CD14-positive monocyte (primary cell): ENCODE measurements around the gene OR5L1. TPM values are rescaled to one million over a fixed set of nuclear protein-coding genes. Genes with fewer than 3 reads are reported as not detected.

Source experiments
- DNase-seq, 3 donors: peaks; one replicate each; pipeline ENCODE4 v3.0.0-alpha.2; 2011 to 2022
- H2AFZ ChIP-seq: 2 replicates; pipeline ENCODE4 v1.6.0; 2012; ENCODE audit warnings: mild to moderate bottlenecking, low read depth, low read length, inconsistent platforms; ENCODE audit not compliant: insufficient read depth, poor library complexity, severe bottlenecking
- H3K27ac ChIP-seq, 2 donors: 1 replicate in 1 of 2; 2 replicates in 1 of 2; pipeline ENCODE4 v1.5.1; 2012 to 2013; ENCODE audit warnings: low read length in 2 of 2, control low read depth in 1 of 2, inconsistent platforms in 1 of 2, low read depth in 1 of 2, mild to moderate bottlenecking in 1 of 2
- H3K27me3 ChIP-seq, 2 donors: one replicate each; pipeline versions ENCODE4 v1.6.0 to v1.6.1; 2011 to 2013; ENCODE audit warnings: low read length in 2 of 2; ENCODE audit not compliant: control insufficient read depth in 2 of 2, insufficient read depth in 2 of 2
- H3K36me3 ChIP-seq, 2 donors: replicated peaks in 1 of 2; 1 replicate in 1 of 2; 2 replicates in 1 of 2; pipeline versions ENCODE4 v1.5.1 to v1.6.1; 2012 to 2013; ENCODE audit warnings: low read length in 2 of 2, control low read depth in 1 of 2, inconsistent platforms in 1 of 2, mild to moderate bottlenecking in 1 of 2; ENCODE audit not compliant: insufficient read depth in 2 of 2, control insufficient read depth in 1 of 2
- H3K4me1 ChIP-seq, 2 donors: 1 replicate in 1 of 2; 2 replicates in 1 of 2; pipeline versions ENCODE4 v1.5.1 to v1.6.1; 2012 to 2013; ENCODE audit warnings: low read length in 2 of 2, control low read depth in 1 of 2, inconsistent platforms in 1 of 2, mild to moderate bottlenecking in 1 of 2, moderate library complexity in 1 of 2; ENCODE audit not compliant: insufficient read depth in 2 of 2, control insufficient read depth in 1 of 2
- H3K4me2 ChIP-seq: replicated peaks from 2 replicates; pipeline ENCODE3; 2012; ENCODE audit warnings: low read length, moderate library complexity, mild to moderate bottlenecking; ENCODE audit not compliant: poor library complexity, severe bottlenecking; ENCODE audit errors: extremely low read depth
- H3K4me3 ChIP-seq, 3 experiments: fragments of 200-600 bp in 1 of 3; sonication (generic) in 1 of 3; replicated peaks in 1 of 3; 1 replicate in 2 of 3; 2 replicates in 1 of 3; pipeline ENCODE4 v1.5.1; 2011 to 2013; ENCODE audit warnings: low read length in 3 of 3, mild to moderate bottlenecking in 3 of 3, control low read depth in 2 of 3, low read depth in 2 of 3, inconsistent platforms in 1 of 3, moderate library complexity in 1 of 3
- H3K79me2 ChIP-seq: 2 replicates; pipeline ENCODE4 v1.6.0; 2012; ENCODE audit warnings: mild to moderate bottlenecking, control low read depth, inconsistent platforms, low read length, moderate library complexity; ENCODE audit not compliant: insufficient read depth
- H3K9ac ChIP-seq: 2 replicates; pipeline ENCODE4 v1.6.0; 2017; ENCODE audit warnings: low read length, mild to moderate bottlenecking; ENCODE audit not compliant: insufficient read depth, poor library complexity, severe bottlenecking
- H3K9me3 ChIP-seq, 2 donors: replicated peaks in 1 of 2; 1 replicate in 1 of 2; 2 replicates in 1 of 2; pipeline versions ENCODE4 v1.5.1 to v1.6.1; 2012 to 2013; ENCODE audit warnings: low read length in 2 of 2, control low read depth in 1 of 2; ENCODE audit not compliant: control insufficient read depth in 1 of 2, insufficient read depth in 1 of 2
- H4K20me1 ChIP-seq: 2 replicates; pipeline ENCODE4 v1.6.0; 2012; ENCODE audit warnings: mild to moderate bottlenecking, low read length, control low read depth, moderate library complexity; ENCODE audit not compliant: insufficient read depth
- H3K27ac Mint-ChIP-seq, 7 donors: one replicate each; pipeline ENCODE4 v1.8.0; 2020; ENCODE audit warnings: mild to moderate bottlenecking in 7 of 7, mixed read lengths in 7 of 7, moderate library complexity in 6 of 7, inconsistent platforms in 2 of 7
- H3K27me3 Mint-ChIP-seq, 3 donors: one replicate each; pipeline ENCODE4 v1.8.0; 2021 to 2022; ENCODE audit warnings: low read depth in 3 of 3, mild to moderate bottlenecking in 3 of 3, mixed read lengths in 3 of 3, moderate library complexity in 3 of 3, inconsistent platforms in 1 of 3
- H3K36me3 Mint-ChIP-seq, 2 donors: one replicate each; pipeline ENCODE4 v1.8.0; 2020; ENCODE audit warnings: mixed read lengths in 2 of 2, inconsistent platforms in 1 of 2, mild to moderate bottlenecking in 1 of 2
- H3K4me1 Mint-ChIP-seq: one replicate; pipeline ENCODE4 v1.8.0; 2020; ENCODE audit warnings: mild to moderate bottlenecking, mixed read lengths
- H3K4me3 Mint-ChIP-seq, 2 donors: one replicate each; pipeline ENCODE4 v1.8.0; 2020; ENCODE audit warnings: mild to moderate bottlenecking in 2 of 2, mixed read lengths in 2 of 2, moderate library complexity in 1 of 2
- H3K9me3 Mint-ChIP-seq, 7 donors: one replicate each; pipeline ENCODE4 v1.8.0; 2020 to 2022; ENCODE audit warnings: mixed read lengths in 7 of 7, mild to moderate bottlenecking in 6 of 7, moderate library complexity in 6 of 7, inconsistent platforms in 2 of 7
- CTCF ChIP-seq: fragments of 200-600 bp; IDR thresholded peaks from one replicate; pipeline ENCODE4 v1.8.0; 2022; ENCODE audit warnings: antibody characterized with exemption, mild to moderate bottlenecking
- WGBS: methylation state at CpG from one replicate; pipeline ENCODE4 v1.1.5; 2013; ENCODE audit warnings: missing lambda C conversion rate; ENCODE audit not compliant: insufficient coverage; 5-methylcytosine and 5-hydroxymethylcytosine counted together
- intact Hi-C, 2 donors: fragments of 100-400 bp; cut with micrococcal nuclease; formaldehyde crosslinking; loops; one replicate each; pipeline versions ENCODE4 v1.15.0 to v1.15.1; 2023
- polyA plus RNA-seq, 3 donors: library from polyadenylated mRNA; depleted of rRNA in 1 of 3; unstranded in 2 of 3; stranded (reverse) in 1 of 3; fragments of 300-500 nt in 2 of 3; fragments of >200 nt in 1 of 3; fragmentation: Illumina TruSeq in 2 of 3; gene quantifications; 1 replicate in 2 of 3; 2 replicates in 1 of 3; pipeline ENCODE4 v1.2.3, GENCODE V29; 2012 to 2021

Gene OR5L1
- polyA plus RNA-seq, 3 donors, result not detected

- no peak for DNase-seq
- H3K4me3 ChIP-seq, result no peak within 1 kb of the TSS
- no peaks in the 10 kb centered on the region for H4K20me1 ChIP-seq
- no peak within 1 kb of the TSS for H3K4me3 Mint-ChIP-seq
- H3K27ac ChIP-seq, result no peak within 1 kb of the TSS
- no peak within 1 kb of the TSS for H3K27ac Mint-ChIP-seq
- no peaks in the 10 kb centered on the region for H3K36me3 ChIP-seq
- H3K27me3 ChIP-seq, result no peaks in the 10 kb centered on the region
- no peak within 1 kb of the TSS for H3K4me2 ChIP-seq
- H3K79me2 ChIP-seq, result no peaks in the 10 kb centered on the region
- H3K9me3 Mint-ChIP-seq, result peaks cover 2 to 10% (median 5%) of the 10 kb centered on the region in 7 donors
- no peaks in the 10 kb centered on the region for H3K4me1 Mint-ChIP-seq
- H2AFZ ChIP-seq, result no peak within 1 kb of the TSS
- H3K36me3 Mint-ChIP-seq, result no peaks in the 10 kb centered on the region
- no peaks in the 10 kb centered on the region for H3K27me3 Mint-ChIP-seq
- no peaks in the 10 kb centered on the region for H3K4me1 ChIP-seq
- H3K9me3 ChIP-seq, result peaks cover 3 to 4% of the 10 kb centered on the region in 2 donors
- no peak for TF ChIP-seq CTCF
- no peak within 1 kb of the TSS for H3K9ac ChIP-seq
- intact Hi-C loops, result no loop called here
Measured at GRCh38 chr11:55795256-55795655, 15.9 kb upstream of the OR5L1 start, which contains the start of gene OR5D14. Gene OR5D14, plus strand, starts transcription at chr11:55795556. Its CDS starts 0 bp downstream, at chr11:55795556.

DNA sequence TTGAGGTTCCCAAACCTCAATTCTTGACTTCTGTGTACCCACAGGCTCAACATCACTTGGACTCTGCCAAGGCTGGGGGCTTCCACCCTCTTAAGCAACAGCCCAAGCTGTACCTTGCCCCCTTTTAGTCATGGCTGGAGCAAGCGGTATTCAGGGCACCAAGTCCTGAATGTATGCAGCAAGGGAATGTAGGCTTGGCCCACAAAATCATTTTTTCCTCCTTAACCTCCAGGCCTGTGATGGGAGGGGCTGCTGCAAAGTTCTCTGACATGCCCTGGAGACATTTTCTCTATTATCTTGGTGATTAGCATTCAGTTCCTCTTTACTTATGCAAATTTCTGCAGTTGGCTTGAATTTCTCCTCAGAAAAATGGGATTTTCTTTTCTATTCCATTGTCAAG is 4.9 kb upstream of the OR5L1 start:
- Histone ChIP-seq H3K9ac (no peak overlapping the region), H3K4me3 (no peak overlapping the region), H3K36me3 (no peaks in the 10 kb centered on the region), H2AFZ (no peak overlapping the region), H3K27ac (no peak overlapping the region), H3K27me3 (no peaks in the 10 kb centered on the region), H3K9me3 (peaks cover 20 to 30% of the 10 kb centered on the region in 2 donors), H3K4me2 (no peak overlapping the region), H3K4me1 (no peaks in the 10 kb centered on the region), H3K79me2 (no peaks in the 10 kb centered on the region), H4K20me1 (no peaks in the 10 kb centered on the region)
- Mint-ChIP-seq H3K27me3 (no peaks in the 10 kb centered on the region), H3K27ac (no peak overlapping the region), H3K4me3 (no peak overlapping the region), H3K36me3 (no peaks in the 10 kb centered on the region), H3K9me3 (peaks cover 6 to 15% (median 10%) of the 10 kb centered on the region in 7 donors), H3K4me1 (no peaks in the 10 kb centered on the region)
- intact Hi-C loops, result no loop called here
- DNase-seq, result no peak
- no CpG with 5 or more reads among the region's 1 CpG for WGBS
- no peak for TF ChIP-seq CTCF
